ENCODE data around the gene STMP1. TPM values are rescaled to one million over a fixed set of nuclear protein-coding genes. Genes with fewer than 3 reads are reported as not detected.

STMP1 gene
- polyA plus RNA-seq, 1 of the 3 experiments (the other 2 are of a cell fraction) = 26.0 TPM

- H2AFZ ChIP-seq (ENCODE audit: low read depth) = no peak overlapping the region
- ChIA-PET POLR2A (no interaction called here), CTCF (interaction anchor here (0.9 to 12.8 kb wide), 6 partner anchors 8 to 46 kb away, joined by 3 to 154 read pairs (median 4); no protein-coding TSS in a partner anchor)
- no peak overlapping the region for H3K4me3 ChIP-seq (ENCODE audit: low read depth in 2 of 2, low read length in 1 of 2)
- H3K9me3 ChIP-seq = no peaks in the 10 kb centered on the region
- no peak overlapping the region for H3K9ac ChIP-seq
- peaks cover 88% of the 10 kb centered on the region for H3K79me2 ChIP-seq (ENCODE audit: insufficient read depth)
- H3K9me2 ChIP-seq = no peaks in the 10 kb centered on the region
- peaks cover 33% of the 10 kb centered on the region; the same call in 1 of the 2 replicates for H4K20me1 ChIP-seq (ENCODE audit: insufficient read depth)
- H3K4me1 ChIP-seq (ENCODE audit: control insufficient read depth in 1 of 2, insufficient read depth in 2 of 2, low read depth in 1 of 2, low read length in 1 of 2) = peaks cover 14 to 26% of the 10 kb centered on the region in 2 experiments
- H3K36me3 ChIP-seq (replicated peaks in 1 of 2; ENCODE audit: control insufficient read depth in 1 of 2, insufficient read depth in 2 of 2, low read length in 1 of 2) = peaks cover 0 to 41% of the 10 kb centered on the region in 2 experiments
- H3K27ac ChIP-seq (ENCODE audit: low read depth in 2 of 2, low read length in 1 of 2) = no peak overlapping the region
- H3K4me2 ChIP-seq = no peak overlapping the region
- peaks cover 53% of the 10 kb centered on the region for H3F3A ChIP-seq (replicated peaks; ENCODE audit: insufficient read depth)
- WGBS (ENCODE audit: low lambda C conversion rate) = 95% methylated on average over 11 of the region's 11 CpGs
- H3K27me3 ChIP-seq (ENCODE audit: insufficient read depth) = no peaks in the 10 kb centered on the region
- no peak for DNase-seq
- no peak for TF ChIP-seq POLR2AphosphoS5 (IDR thresholded peaks at IDR 0.05; ENCODE audit: low read depth, low read length)
- TF ChIP-seq FOSL2 (IDR thresholded peaks at IDR 0.05; ENCODE audit: borderline replicate concordance, low read depth) = no peak
- no peak for TF ChIP-seq TCF12 (IDR thresholded peaks at IDR 0.05)
Observed at GRCh38 chr7:135666156-135666555, 3.8 kb downstream of the STMP1 start.

DNA sequence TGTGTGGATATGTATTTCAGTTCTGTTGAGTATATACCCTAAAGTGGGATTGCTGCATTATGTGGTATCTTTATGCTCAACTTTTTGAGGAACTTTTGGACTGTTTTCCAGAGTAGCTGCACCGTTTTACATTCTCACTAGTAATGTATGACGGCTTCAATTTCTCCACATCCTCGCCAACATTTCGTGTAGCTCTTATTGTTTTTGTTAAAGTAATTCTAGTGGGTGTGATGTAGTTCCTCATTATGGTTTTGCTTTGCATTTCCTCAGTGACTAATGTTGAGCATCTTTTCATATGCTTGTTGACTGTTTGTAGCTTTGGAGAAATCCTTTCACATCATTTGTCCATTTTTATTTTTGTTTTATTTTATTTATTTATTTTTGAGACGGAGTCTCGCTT is 4.5 kb downstream of the STMP1 start:
- Histone ChIP-seq H3F3A (replicated peaks; ENCODE audit: insufficient read depth) (peaks cover 48% of the 10 kb centered on the region), H3K27ac (ENCODE audit: low read depth in 2 of 2, low read length in 1 of 2) (no peak overlapping the region), H4K20me1 (ENCODE audit: insufficient read depth) (peaks cover 36% of the 10 kb centered on the region; the same call in 1 of the 2 replicates), H3K4me3 (ENCODE audit: low read depth in 2 of 2, low read length in 1 of 2) (no peak overlapping the region), H3K9me3 (no peaks in the 10 kb centered on the region), H3K9ac (no peak overlapping the region), H3K4me1 (ENCODE audit: control insufficient read depth in 1 of 2, insufficient read depth in 2 of 2, low read depth in 1 of 2, low read length in 1 of 2) (peaks cover 9 to 25% of the 10 kb centered on the region in 2 experiments), H3K79me2 (ENCODE audit: insufficient read depth) (peaks cover 95% of the 10 kb centered on the region), H3K36me3 (replicated peaks in 1 of 2; ENCODE audit: control insufficient read depth in 1 of 2, insufficient read depth in 2 of 2, low read length in 1 of 2) (peaks cover 0 to 41% of the 10 kb centered on the region in 2 experiments), H3K9me2 (no peaks in the 10 kb centered on the region), H3K27me3 (ENCODE audit: insufficient read depth) (no peaks in the 10 kb centered on the region), H2AFZ (ENCODE audit: low read depth) (no peak overlapping the region), H3K4me2 (no peak overlapping the region)
- ChIA-PET POLR2A (no interaction called here), CTCF (interaction anchor here (0.9 to 12.8 kb wide), 4 partner anchors 10 to 46 kb away, joined by 3 to 154 read pairs (median 4); no protein-coding TSS in a partner anchor)
- DNase-seq = no peak
- 95% methylated on average over 6 of the region's 6 CpGs for WGBS (ENCODE audit: low lambda C conversion rate)
- TF ChIP-seq NFIC (IDR thresholded peaks at IDR 0.05; ENCODE audit: borderline replicate concordance) (no peak), NRF1 (IDR thresholded peaks at IDR 0.05; ENCODE audit: low read depth, low read length) (no peak), GABPA (IDR thresholded peaks at IDR 0.05; ENCODE audit: low read depth) (no peak), RCOR1 (IDR thresholded peaks at IDR 0.05; ENCODE audit: low read length) (no peak), MXI1 (IDR thresholded peaks at IDR 0.05; ENCODE audit: low read depth, low read length) (no peak), REST (IDR thresholded peaks at IDR 0.05; ENCODE audit: low read depth, low read length) (no peak), FOXJ3 (CRISPR knock-in tag; IDR thresholded peaks at IDR 0.05) (no peak), GATA2 (CRISPR knock-in tag; IDR thresholded peaks at IDR 0.05) (no peak), FOSL2 (IDR thresholded peaks at IDR 0.05; ENCODE audit: borderline replicate concordance, low read depth) (no peak), EZH2phosphoT487 (IDR thresholded peaks at IDR 0.05; ENCODE audit: borderline replicate concordance, low read depth) (no peak), SIN3A (IDR thresholded peaks at IDR 0.05; ENCODE audit: borderline replicate concordance, low read depth, low read length) (no peak), RAD21 (IDR thresholded peaks at IDR 0.05; ENCODE audit: low read length) (no peak), TEAD4 (IDR thresholded peaks at IDR 0.05; ENCODE audit: borderline replicate concordance, insufficient read depth) (no peak), SMC3 (IDR thresholded peaks at IDR 0.05; ENCODE audit: low read depth, low read length) (no peak)
- TF ChIP-seq, protein P1, sequence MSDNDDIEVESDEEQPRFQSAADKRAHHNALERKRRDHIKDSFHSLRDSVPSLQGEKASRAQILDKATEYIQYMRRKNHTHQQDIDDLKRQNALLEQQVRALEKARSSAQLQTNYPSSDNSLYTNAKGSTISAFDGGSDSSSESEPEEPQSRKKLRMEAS (IDR thresholded peaks at IDR 0.05; ENCODE audit: low read depth) = no peak
- TF ChIP-seq, protein P2, sequence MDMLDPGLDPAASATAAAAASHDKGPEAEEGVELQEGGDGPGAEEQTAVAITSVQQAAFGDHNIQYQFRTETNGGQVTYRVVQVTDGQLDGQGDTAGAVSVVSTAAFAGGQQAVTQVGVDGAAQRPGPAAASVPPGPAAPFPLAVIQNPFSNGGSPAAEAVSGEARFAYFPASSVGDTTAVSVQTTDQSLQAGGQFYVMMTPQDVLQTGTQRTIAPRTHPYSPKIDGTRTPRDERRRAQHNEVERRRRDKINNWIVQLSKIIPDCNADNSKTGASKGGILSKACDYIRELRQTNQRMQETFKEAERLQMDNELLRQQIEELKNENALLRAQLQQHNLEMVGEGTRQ (IDR thresholded peaks at IDR 0.05; ENCODE audit: borderline replicate concordance, low read depth, low read length) = no peak
- TF ChIP-seq, protein P3, sequence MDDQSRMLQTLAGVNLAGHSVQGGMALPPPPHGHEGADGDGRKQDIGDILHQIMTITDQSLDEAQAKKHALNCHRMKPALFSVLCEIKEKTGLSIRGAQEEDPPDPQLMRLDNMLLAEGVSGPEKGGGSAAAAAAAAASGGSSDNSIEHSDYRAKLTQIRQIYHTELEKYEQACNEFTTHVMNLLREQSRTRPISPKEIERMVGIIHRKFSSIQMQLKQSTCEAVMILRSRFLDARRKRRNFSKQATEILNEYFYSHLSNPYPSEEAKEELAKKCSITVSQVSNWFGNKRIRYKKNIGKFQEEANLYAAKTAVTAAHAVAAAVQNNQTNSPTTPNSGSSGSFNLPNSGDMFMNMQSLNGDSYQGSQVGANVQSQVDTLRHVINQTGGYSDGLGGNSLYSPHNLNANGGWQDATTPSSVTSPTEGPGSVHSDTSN (IDR thresholded peaks at IDR 0.05) = no peak
- TF ChIP-seq, protein P4, sequence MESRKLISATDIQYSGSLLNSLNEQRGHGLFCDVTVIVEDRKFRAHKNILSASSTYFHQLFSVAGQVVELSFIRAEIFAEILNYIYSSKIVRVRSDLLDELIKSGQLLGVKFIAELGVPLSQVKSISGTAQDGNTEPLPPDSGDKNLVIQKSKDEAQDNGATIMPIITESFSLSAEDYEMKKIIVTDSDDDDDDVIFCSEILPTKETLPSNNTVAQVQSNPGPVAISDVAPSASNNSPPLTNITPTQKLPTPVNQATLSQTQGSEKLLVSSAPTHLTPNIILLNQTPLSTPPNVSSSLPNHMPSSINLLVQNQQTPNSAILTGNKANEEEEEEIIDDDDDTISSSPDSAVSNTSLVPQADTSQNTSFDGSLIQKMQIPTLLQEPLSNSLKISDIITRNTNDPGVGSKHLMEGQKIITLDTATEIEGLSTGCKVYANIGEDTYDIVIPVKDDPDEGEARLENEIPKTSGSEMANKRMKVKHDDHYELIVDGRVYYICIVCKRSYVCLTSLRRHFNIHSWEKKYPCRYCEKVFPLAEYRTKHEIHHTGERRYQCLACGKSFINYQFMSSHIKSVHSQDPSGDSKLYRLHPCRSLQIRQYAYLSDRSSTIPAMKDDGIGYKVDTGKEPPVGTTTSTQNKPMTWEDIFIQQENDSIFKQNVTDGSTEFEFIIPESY (IDR thresholded peaks at IDR 0.05; ENCODE audit: borderline replicate concordance, low read depth) = no peak
